CD14-positive monocyte (primary cell): ENCODE measurements around the gene ZNF407. TPM values are rescaled to one million over a fixed set of nuclear protein-coding genes. Genes with fewer than 3 reads are reported as not detected.

Experiments used
- DNase-seq, 3 donors: peaks; one replicate each; pipeline ENCODE4 v3.0.0-alpha.2; 2011 to 2022
- H2AFZ ChIP-seq: 2 replicates; pipeline ENCODE4 v1.6.0; 2012; ENCODE audit warnings: mild to moderate bottlenecking, low read depth, low read length, inconsistent platforms; ENCODE audit not compliant: insufficient read depth, poor library complexity, severe bottlenecking
- H3K27ac ChIP-seq, 2 donors: 1 replicate in 1 of 2; 2 replicates in 1 of 2; pipeline ENCODE4 v1.5.1; 2012 to 2013; ENCODE audit warnings: low read length in 2 of 2, control low read depth in 1 of 2, inconsistent platforms in 1 of 2, low read depth in 1 of 2, mild to moderate bottlenecking in 1 of 2
- H3K27me3 ChIP-seq, 2 donors: one replicate each; pipeline versions ENCODE4 v1.6.0 to v1.6.1; 2011 to 2013; ENCODE audit warnings: low read length in 2 of 2; ENCODE audit not compliant: control insufficient read depth in 2 of 2, insufficient read depth in 2 of 2
- H3K36me3 ChIP-seq, 2 donors: replicated peaks in 1 of 2; 1 replicate in 1 of 2; 2 replicates in 1 of 2; pipeline versions ENCODE4 v1.5.1 to v1.6.1; 2012 to 2013; ENCODE audit warnings: low read length in 2 of 2, control low read depth in 1 of 2, inconsistent platforms in 1 of 2, mild to moderate bottlenecking in 1 of 2; ENCODE audit not compliant: insufficient read depth in 2 of 2, control insufficient read depth in 1 of 2
- H3K4me1 ChIP-seq, 2 donors: 1 replicate in 1 of 2; 2 replicates in 1 of 2; pipeline versions ENCODE4 v1.5.1 to v1.6.1; 2012 to 2013; ENCODE audit warnings: low read length in 2 of 2, control low read depth in 1 of 2, inconsistent platforms in 1 of 2, mild to moderate bottlenecking in 1 of 2, moderate library complexity in 1 of 2; ENCODE audit not compliant: insufficient read depth in 2 of 2, control insufficient read depth in 1 of 2
- H3K4me2 ChIP-seq: replicated peaks from 2 replicates; pipeline ENCODE3; 2012; ENCODE audit warnings: low read length, moderate library complexity, mild to moderate bottlenecking; ENCODE audit not compliant: poor library complexity, severe bottlenecking; ENCODE audit errors: extremely low read depth
- H3K4me3 ChIP-seq, 3 experiments: fragments of 200-600 bp in 1 of 3; sonication (generic) in 1 of 3; replicated peaks in 1 of 3; 1 replicate in 2 of 3; 2 replicates in 1 of 3; pipeline ENCODE4 v1.5.1; 2011 to 2013; ENCODE audit warnings: low read length in 3 of 3, mild to moderate bottlenecking in 3 of 3, control low read depth in 2 of 3, low read depth in 2 of 3, inconsistent platforms in 1 of 3, moderate library complexity in 1 of 3
- H3K79me2 ChIP-seq: 2 replicates; pipeline ENCODE4 v1.6.0; 2012; ENCODE audit warnings: mild to moderate bottlenecking, control low read depth, inconsistent platforms, low read length, moderate library complexity; ENCODE audit not compliant: insufficient read depth
- H3K9ac ChIP-seq: 2 replicates; pipeline ENCODE4 v1.6.0; 2017; ENCODE audit warnings: low read length, mild to moderate bottlenecking; ENCODE audit not compliant: insufficient read depth, poor library complexity, severe bottlenecking
- H3K9me3 ChIP-seq, 2 donors: replicated peaks in 1 of 2; 1 replicate in 1 of 2; 2 replicates in 1 of 2; pipeline versions ENCODE4 v1.5.1 to v1.6.1; 2012 to 2013; ENCODE audit warnings: low read length in 2 of 2, control low read depth in 1 of 2; ENCODE audit not compliant: control insufficient read depth in 1 of 2, insufficient read depth in 1 of 2
- H4K20me1 ChIP-seq: 2 replicates; pipeline ENCODE4 v1.6.0; 2012; ENCODE audit warnings: mild to moderate bottlenecking, low read length, control low read depth, moderate library complexity; ENCODE audit not compliant: insufficient read depth
- H3K27ac Mint-ChIP-seq, 7 donors: one replicate each; pipeline ENCODE4 v1.8.0; 2020; ENCODE audit warnings: mild to moderate bottlenecking in 7 of 7, mixed read lengths in 7 of 7, moderate library complexity in 6 of 7, inconsistent platforms in 2 of 7
- H3K27me3 Mint-ChIP-seq, 3 donors: one replicate each; pipeline ENCODE4 v1.8.0; 2021 to 2022; ENCODE audit warnings: low read depth in 3 of 3, mild to moderate bottlenecking in 3 of 3, mixed read lengths in 3 of 3, moderate library complexity in 3 of 3, inconsistent platforms in 1 of 3
- H3K36me3 Mint-ChIP-seq, 2 donors: one replicate each; pipeline ENCODE4 v1.8.0; 2020; ENCODE audit warnings: mixed read lengths in 2 of 2, inconsistent platforms in 1 of 2, mild to moderate bottlenecking in 1 of 2
- H3K4me1 Mint-ChIP-seq: one replicate; pipeline ENCODE4 v1.8.0; 2020; ENCODE audit warnings: mild to moderate bottlenecking, mixed read lengths
- H3K4me3 Mint-ChIP-seq, 2 donors: one replicate each; pipeline ENCODE4 v1.8.0; 2020; ENCODE audit warnings: mild to moderate bottlenecking in 2 of 2, mixed read lengths in 2 of 2, moderate library complexity in 1 of 2
- H3K9me3 Mint-ChIP-seq, 7 donors: one replicate each; pipeline ENCODE4 v1.8.0; 2020 to 2022; ENCODE audit warnings: mixed read lengths in 7 of 7, mild to moderate bottlenecking in 6 of 7, moderate library complexity in 6 of 7, inconsistent platforms in 2 of 7
- CTCF ChIP-seq: fragments of 200-600 bp; IDR thresholded peaks from one replicate; pipeline ENCODE4 v1.8.0; 2022; ENCODE audit warnings: antibody characterized with exemption, mild to moderate bottlenecking
- WGBS: methylation state at CpG from one replicate; pipeline ENCODE4 v1.1.5; 2013; ENCODE audit warnings: missing lambda C conversion rate; ENCODE audit not compliant: insufficient coverage; 5-methylcytosine and 5-hydroxymethylcytosine counted together
- intact Hi-C, 2 donors: fragments of 100-400 bp; cut with micrococcal nuclease; formaldehyde crosslinking; loops; one replicate each; pipeline versions ENCODE4 v1.15.0 to v1.15.1; 2023
- polyA plus RNA-seq, 3 donors: library from polyadenylated mRNA; depleted of rRNA in 1 of 3; unstranded in 2 of 3; stranded (reverse) in 1 of 3; fragments of 300-500 nt in 2 of 3; fragments of >200 nt in 1 of 3; fragmentation: Illumina TruSeq in 2 of 3; gene quantifications; 1 replicate in 2 of 3; 2 replicates in 1 of 3; pipeline ENCODE4 v1.2.3, GENCODE V29; 2012 to 2021

Gene ZNF407
- polyA plus RNA-seq, 3 donors: 1.3 to 3.6 (median 1.6) TPM

GRCh38 chr18:74610051-74610615 is 12.5 kb downstream of the ZNF407 start:
- no CpG with 5 or more reads among the region's 7 CpGs for WGBS
- DNase-seq: peak in 1 of 3 donors; percentile 47
- no peak overlapping the region for H3K27ac ChIP-seq
- Mint-ChIP-seq H3K36me3 (peaks cover 2 to 7% of the 10 kb centered on the region in 2 donors), H3K4me3 (no peak overlapping the region), H3K4me1 (peaks cover 39% of the 10 kb centered on the region), H3K9me3 (peaks cover 0 to 2% (median 0%) of the 10 kb centered on the region in 7 donors), H3K27me3 (no peaks in the 10 kb centered on the region), H3K27ac (no peak overlapping the region)
- H3K4me3 ChIP-seq: no peak overlapping the region
- intact Hi-C loops: no loop called here
- TF ChIP-seq CTCF: no peak
- no peak overlapping the region for H2AFZ ChIP-seq
- no peaks in the 10 kb centered on the region for H3K36me3 ChIP-seq
- peaks cover 41% of the 10 kb centered on the region for H4K20me1 ChIP-seq
- no peak overlapping the region for H3K9ac ChIP-seq
- no peak overlapping the region for H3K4me2 ChIP-seq
- peaks cover 7 to 8% of the 10 kb centered on the region in 2 donors for H3K4me1 ChIP-seq
- no peaks in the 10 kb centered on the region for H3K27me3 ChIP-seq
- H3K79me2 ChIP-seq: peaks cover 64% of the 10 kb centered on the region
- no peaks in the 10 kb centered on the region for H3K9me3 ChIP-seq

- H3K9me3 Mint-ChIP-seq: peaks cover 0 to 4% (median 0%) of the 10 kb centered on the region in 7 donors
- intact Hi-C loops: no loop called here
- H3K27ac Mint-ChIP-seq: no peak overlapping the region
- Histone ChIP-seq H3K27ac (no peak overlapping the region), H3K36me3 (no peaks in the 10 kb centered on the region), H3K4me3 (no peak overlapping the region), H3K79me2 (peaks cover 59% of the 10 kb centered on the region), H3K9ac (no peak overlapping the region), H4K20me1 (peaks cover 44% of the 10 kb centered on the region), H3K9me3 (no peaks in the 10 kb centered on the region), H3K4me2 (no peak overlapping the region), H3K27me3 (no peaks in the 10 kb centered on the region), H2AFZ (no peak overlapping the region), H3K4me1 (peaks cover 7 to 8% of the 10 kb centered on the region in 2 donors)
- H3K36me3 Mint-ChIP-seq: peaks cover 1 to 4% of the 10 kb centered on the region in 2 donors
- TF ChIP-seq CTCF: no peak
- no peaks in the 10 kb centered on the region for H3K27me3 Mint-ChIP-seq
- no CpG with 5 or more reads among the region's 1 CpG for WGBS
- no peak overlapping the region for H3K4me3 Mint-ChIP-seq
- DNase-seq: no peak
- H3K4me1 Mint-ChIP-seq: peaks cover 39% of the 10 kb centered on the region
These were observed 13.2 kb downstream of the ZNF407 start for GRCh38 chr18:74610860-74611259.
